IPS-18a (cell line): ENCODE data around the gene ZBTB7C.

Experiments used
- H3K27ac ChIP-seq: one replicate; pipeline ENCODE4 v1.5.1; 2013; ENCODE audit warnings: low read length
- H3K27me3 ChIP-seq: one replicate; pipeline ENCODE4 v1.6.1; 2013; ENCODE audit warnings: mild to moderate bottlenecking, low read length; ENCODE audit not compliant: control insufficient read depth, insufficient read depth
- H3K36me3 ChIP-seq: one replicate; pipeline ENCODE4 v1.6.1; 2013; ENCODE audit warnings: low read depth, low read length; ENCODE audit not compliant: control insufficient read depth
- H3K4me1 ChIP-seq: one replicate; pipeline ENCODE4 v1.6.1; 2013; ENCODE audit warnings: low read depth, low read length; ENCODE audit not compliant: control insufficient read depth
- H3K4me3 ChIP-seq: one replicate; pipeline ENCODE4 v1.5.1; 2013; ENCODE audit warnings: low read length
- H3K9ac ChIP-seq: one replicate; pipeline ENCODE4 v1.6.1; 2013; ENCODE audit warnings: mild to moderate bottlenecking, low read length, moderate library complexity
- H3K9me3 ChIP-seq: one replicate; pipeline ENCODE4 v1.6.1; 2013; ENCODE audit warnings: low read depth, low read length; ENCODE audit not compliant: control insufficient read depth

Gene ZBTB7C

GRCh38 chr18:47986620-47987387, 422.4 kb downstream of the ZBTB7C start:
- Histone ChIP-seq H3K9me3 (no peaks in the 10 kb centered on the region), H3K36me3 (no peaks in the 10 kb centered on the region), H3K27ac (no peak overlapping the region), H3K4me3 (no peak overlapping the region), H3K9ac (no peak overlapping the region), H3K27me3 (no peaks in the 10 kb centered on the region), H3K4me1 (peaks cover 8% of the 10 kb centered on the region)

- Histone ChIP-seq H3K27me3 (no peaks in the 10 kb centered on the region), H3K4me1 (peaks cover 8% of the 10 kb centered on the region), H3K27ac (no peak overlapping the region)
Observed at GRCh38 chr18:47985866-47986265, 423.3 kb downstream of the ZBTB7C start.

GRCh38 chr18:47984991-47985390, 424.2 kb downstream of the ZBTB7C start:
- H3K4me1 ChIP-seq, result peaks cover 8% of the 10 kb centered on the region
- H3K9me3 ChIP-seq, result no peaks in the 10 kb centered on the region
- no peak overlapping the region for H3K9ac ChIP-seq
- no peak overlapping the region for H3K4me3 ChIP-seq
- no peaks in the 10 kb centered on the region for H3K36me3 ChIP-seq
- no peaks in the 10 kb centered on the region for H3K27me3 ChIP-seq
- no peak overlapping the region for H3K27ac ChIP-seq

More at GRCh38 chr18:47985866-47986265, 423.3 kb downstream of the ZBTB7C start:
- Histone ChIP-seq H3K9ac (no peak overlapping the region), H3K36me3 (no peaks in the 10 kb centered on the region), H3K9me3 (no peaks in the 10 kb centered on the region), H3K4me3 (no peak overlapping the region)

- no peaks in the 10 kb centered on the region for H3K27me3 ChIP-seq
- H3K36me3 ChIP-seq, result no peaks in the 10 kb centered on the region
- no peak overlapping the region for H3K27ac ChIP-seq
- no peak overlapping the region for H3K4me3 ChIP-seq
- H3K9ac ChIP-seq, result no peak overlapping the region
- no peaks in the 10 kb centered on the region for H3K9me3 ChIP-seq
- H3K4me1 ChIP-seq, result peaks cover under 1% of the 10 kb centered on the region
Observed at GRCh38 chr18:47983946-47984345, 425.2 kb downstream of the ZBTB7C start.

DNA sequence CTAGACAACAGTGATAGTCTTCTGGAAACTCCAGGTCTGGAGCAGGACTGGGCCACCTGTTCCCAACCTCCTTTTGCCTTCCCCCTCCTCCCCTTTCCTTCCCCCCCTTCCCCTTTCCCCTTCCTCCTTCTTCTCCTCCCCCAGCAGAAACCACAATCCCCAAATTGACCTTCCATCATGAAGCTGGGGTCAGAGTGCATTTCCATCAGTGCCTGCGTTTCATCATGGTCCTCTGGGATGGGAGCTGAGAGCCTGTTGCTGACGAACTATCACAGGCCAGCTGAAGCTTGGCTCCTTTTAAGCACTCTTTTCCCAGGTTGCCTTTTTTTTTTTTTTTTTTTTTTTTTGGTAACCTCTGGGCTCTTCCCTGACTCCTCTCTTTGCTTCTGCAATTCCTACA, 426.1 kb downstream of the ZBTB7C start:
- Histone ChIP-seq H3K4me1 (peaks cover 3% of the 10 kb centered on the region), H3K27me3 (no peaks in the 10 kb centered on the region), H3K36me3 (no peaks in the 10 kb centered on the region), H3K4me3 (no peak overlapping the region), H3K27ac (no peak overlapping the region), H3K9ac (no peak overlapping the region), H3K9me3 (no peaks in the 10 kb centered on the region)

DNA sequence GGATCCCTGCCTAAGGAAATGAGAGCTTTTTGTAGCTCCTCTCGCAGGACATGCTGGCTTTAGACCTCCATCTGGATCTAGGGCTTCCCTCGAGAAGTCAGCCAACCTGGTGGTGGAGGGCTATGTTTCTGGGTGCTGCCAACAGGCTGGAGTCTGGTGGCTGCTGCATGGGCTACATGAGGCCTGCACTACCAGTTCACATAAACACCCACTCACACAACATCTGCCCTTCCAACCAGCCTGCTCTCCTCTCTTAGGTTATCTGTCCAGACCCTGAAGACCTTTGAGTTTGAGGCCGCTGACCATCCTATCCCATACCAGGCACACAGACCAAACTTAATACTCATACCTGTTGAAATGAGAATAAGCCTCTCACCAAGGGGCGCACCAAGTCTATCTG, 427.4 kb downstream of the ZBTB7C start:
- no peak overlapping the region for H3K9ac ChIP-seq
- H3K27ac ChIP-seq, result no peak overlapping the region
- H3K4me3 ChIP-seq, result no peak overlapping the region
- no peaks in the 10 kb centered on the region for H3K36me3 ChIP-seq
- H3K9me3 ChIP-seq, result no peaks in the 10 kb centered on the region
- H3K27me3 ChIP-seq, result no peaks in the 10 kb centered on the region
- H3K4me1 ChIP-seq, result peaks cover 4% of the 10 kb centered on the region

DNA sequence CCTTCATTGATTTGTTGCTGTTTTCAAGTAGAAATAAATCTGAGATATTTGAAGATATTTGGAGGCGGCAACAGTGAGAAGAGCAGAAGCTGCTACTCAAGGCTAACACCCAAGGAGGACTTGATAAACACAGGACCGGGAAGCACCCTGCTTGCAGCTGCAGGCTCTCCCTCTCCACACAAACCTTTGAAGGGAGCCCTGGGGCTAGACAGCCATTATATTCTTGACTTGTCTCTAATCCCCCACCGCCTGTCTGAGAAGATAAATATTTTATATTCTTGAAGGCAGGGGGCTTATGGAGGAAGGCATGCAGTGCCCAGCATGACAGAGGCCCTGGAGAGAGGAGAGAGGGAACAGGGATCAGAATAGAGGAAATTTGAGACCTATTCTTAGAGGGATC, 427.9 kb downstream of the ZBTB7C start:
- H3K9me3 ChIP-seq, result no peaks in the 10 kb centered on the region
- H3K4me3 ChIP-seq, result no peak overlapping the region
- no peak overlapping the region for H3K9ac ChIP-seq
- peaks cover 9% of the 10 kb centered on the region for H3K4me1 ChIP-seq
- no peaks in the 10 kb centered on the region for H3K27me3 ChIP-seq
- H3K27ac ChIP-seq, result no peak overlapping the region
- H3K36me3 ChIP-seq, result no peaks in the 10 kb centered on the region

GRCh38 chr18:47979611-47980200, 429.5 kb downstream of the ZBTB7C start:
- H3K9ac ChIP-seq, result no peak overlapping the region
- no peaks in the 10 kb centered on the region for H3K27me3 ChIP-seq
- H3K4me1 ChIP-seq, result peaks cover 19% of the 10 kb centered on the region
- H3K36me3 ChIP-seq, result no peaks in the 10 kb centered on the region
- no peak overlapping the region for H3K27ac ChIP-seq
- no peak overlapping the region for H3K4me3 ChIP-seq
- no peaks in the 10 kb centered on the region for H3K9me3 ChIP-seq

- H3K4me1 ChIP-seq, result peaks cover 28% of the 10 kb centered on the region
- no peaks in the 10 kb centered on the region for H3K36me3 ChIP-seq
- H3K27me3 ChIP-seq, result no peaks in the 10 kb centered on the region
- H3K9me3 ChIP-seq, result no peaks in the 10 kb centered on the region
- no peak overlapping the region for H3K4me3 ChIP-seq
- no peak overlapping the region for H3K9ac ChIP-seq
- no peak overlapping the region for H3K27ac ChIP-seq
Observed at GRCh38 chr18:47978603-47979002, 430.6 kb downstream of the ZBTB7C start.

- Histone ChIP-seq H3K36me3 (no peaks in the 10 kb centered on the region), H3K4me1 (peaks cover 33% of the 10 kb centered on the region), H3K4me3 (no peak overlapping the region), H3K9me3 (no peaks in the 10 kb centered on the region), H3K27me3 (no peaks in the 10 kb centered on the region), H3K27ac (no peak overlapping the region), H3K9ac (no peak overlapping the region)
Observed at GRCh38 chr18:47978141-47978540, 431.0 kb downstream of the ZBTB7C start.
